Activated CD4-positive, alpha-beta T cell treated with anti-CD3 and anti-CD28 coated beads, Interleukin-2, amount 10 ng/mL, durations not matched to agents 7 days and 5 days (primary cell): Measurements from ENCODE around the gene CPNE6. TPM values are rescaled to one million over a fixed set of nuclear protein-coding genes. Genes with fewer than 3 reads are reported as not detected.
"Not testable (repeated sequence)": the region's sequence is repeated elsewhere in the genome, so short reads cannot be mapped to it uniquely, and the experiment has no call there.

Experiments used
- CTCF ChIA-PET: fragments of 350-600 bp; sonication (Branson Sonifier 250); formaldehyde crosslinking; loops from one replicate; lab custom pipeline; 2021; ENCODE audit warnings: antibody characterized with exemption; lab: Charles Lee
- POLR2A ChIA-PET: fragments of 350-600 bp; sonication (Branson Sonifier 250); formaldehyde crosslinking; loops from one replicate; lab custom pipeline; 2021; ENCODE audit warnings: antibody characterized with exemption; lab: Charles Lee
- DNase-seq: peaks from one replicate; pipeline ENCODE4 v3.0.0-alpha.2; 2020
- H3K27ac Mint-ChIP-seq: one replicate; pipeline ENCODE4 v1.8.0; 2021; ENCODE audit warnings: mild to moderate bottlenecking, moderate library complexity, mixed read lengths
- H3K27me3 Mint-ChIP-seq: one replicate; pipeline ENCODE4 v1.8.0; 2021; ENCODE audit warnings: mixed read lengths
- H3K36me3 Mint-ChIP-seq: one replicate; pipeline ENCODE4 v1.8.0; 2021; ENCODE audit warnings: low read depth, mixed read lengths
- H3K4me1 Mint-ChIP-seq: one replicate; pipeline ENCODE4 v1.8.0; 2021; ENCODE audit warnings: mixed read lengths
- H3K4me3 Mint-ChIP-seq: one replicate; pipeline ENCODE4 v1.8.0; 2021; ENCODE audit warnings: mild to moderate bottlenecking, moderate library complexity, mixed read lengths
- H3K9me3 Mint-ChIP-seq: one replicate; pipeline ENCODE4 v1.8.0; 2021; ENCODE audit warnings: mixed read lengths
- total RNA-seq, 2 experiments: library from RNA; stranded (reverse); gene quantifications; one replicate each; pipeline ENCODE4 v1.2.3, GENCODE V29; 2021

Gene CPNE6
- total RNA-seq, 2 experiments from 2014 or later: not detected

DNA sequence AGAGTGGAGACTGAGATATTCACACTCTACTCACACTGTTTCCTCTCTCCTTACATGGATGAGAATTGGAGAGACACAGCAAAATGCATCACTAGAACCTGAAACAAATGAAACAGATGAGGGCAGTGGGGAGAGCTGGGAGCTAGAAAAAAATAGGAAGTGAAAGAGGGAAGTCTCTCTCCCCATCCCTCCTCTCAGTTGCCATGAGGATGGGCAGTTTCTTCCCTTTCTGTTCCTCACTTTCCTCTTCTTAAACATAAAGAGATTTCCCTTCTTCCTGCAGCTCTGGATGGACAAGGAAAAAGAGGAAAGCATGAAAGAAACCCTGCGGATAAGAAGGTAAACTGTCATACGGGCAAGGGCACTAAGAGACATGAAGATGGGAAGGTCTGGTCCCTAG is 22.4 kb upstream of the CPNE6 start:
- DNase-seq, H3K4me3 Mint-ChIP-seq, CTCF ChIA-PET, H3K36me3 Mint-ChIP-seq, H3K27ac Mint-ChIP-seq, H3K9me3 Mint-ChIP-seq, POLR2A ChIA-PET: not testable (repeated sequence)
- Mint-ChIP-seq H3K27me3 (peaks cover 42% of the 10 kb centered on the region), H3K4me1 (peaks cover 21% of the 10 kb centered on the region)

DNA sequence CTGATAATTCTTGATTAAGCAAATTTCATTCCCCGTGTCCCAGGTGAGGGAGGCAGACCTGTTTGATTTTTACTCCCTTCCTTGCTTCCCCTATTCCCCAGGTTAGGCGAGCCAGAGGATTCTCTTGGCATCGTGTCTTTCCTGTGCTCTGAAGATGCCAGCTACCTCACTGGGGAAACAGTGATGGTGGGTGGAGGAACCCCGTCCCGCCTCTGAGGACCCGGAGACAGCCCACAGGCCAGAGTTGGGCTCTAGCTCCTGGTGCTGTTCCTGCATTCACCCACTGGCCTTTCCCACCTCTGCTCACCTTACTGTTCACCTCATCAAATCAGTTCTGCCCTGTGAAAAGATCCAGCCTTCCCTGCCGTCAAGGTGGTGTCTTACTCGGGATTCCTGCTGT is 20.6 kb upstream of the CPNE6 start:
- Mint-ChIP-seq H3K4me3 (peak overlapping the region; percentile 73), H3K27me3 (peaks cover 41% of the 10 kb centered on the region), H3K4me1 (peaks cover 21% of the 10 kb centered on the region)
- H3K9me3 Mint-ChIP-seq, H3K36me3 Mint-ChIP-seq, DNase-seq, H3K27ac Mint-ChIP-seq, POLR2A ChIA-PET: not testable (repeated sequence)
- CTCF ChIA-PET: interaction anchor here (0.8 to 1.1 kb wide), 2 partner anchors 44 to 58 kb away, joined by 3 read pairs; partner anchors contain the start of gene PCK2

DNA sequence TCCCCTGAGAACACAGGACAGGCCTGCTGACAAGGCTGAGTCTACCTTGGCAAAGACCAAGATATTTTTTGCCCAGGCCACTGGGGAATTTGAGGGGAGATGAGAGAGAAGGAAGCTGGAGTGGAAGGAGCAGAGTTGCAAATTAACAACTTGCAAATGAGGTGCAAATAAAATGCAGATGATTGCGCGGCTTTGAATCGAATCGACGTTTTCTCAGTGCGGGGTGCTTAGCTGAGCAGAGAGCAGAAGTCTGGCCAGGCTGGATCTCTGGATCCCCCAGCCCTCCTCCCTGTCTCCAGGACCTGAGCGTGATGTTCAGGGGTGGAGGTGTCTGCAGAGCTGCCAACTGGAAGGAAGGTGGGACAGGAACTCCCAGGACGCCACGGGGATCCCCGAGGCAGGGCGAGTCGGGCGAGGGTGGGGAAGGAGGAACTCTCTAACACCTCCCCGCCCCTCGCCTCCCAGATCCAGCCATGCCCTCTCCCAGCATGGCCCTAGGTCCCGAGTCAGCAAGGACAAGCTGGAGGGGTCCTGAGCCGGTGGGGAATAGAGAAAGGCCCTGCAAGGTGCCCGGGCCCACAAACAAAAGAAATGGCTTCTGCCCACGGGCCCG is 20.1 kb upstream of the CPNE6 start:
- Mint-ChIP-seq H3K4me3 (peak overlapping the region; percentile 73), H3K36me3 (no peaks in the 10 kb centered on the region), H3K27me3 (peaks cover 40% of the 10 kb centered on the region), H3K4me1 (peaks cover 21% of the 10 kb centered on the region), H3K27ac (peak overlapping the region; percentile 82), H3K9me3 (no peaks in the 10 kb centered on the region)
- no peak for DNase-seq
- ChIA-PET CTCF (interaction anchor here (0.7 to 1.9 kb wide), 8 partner anchors 10 to 110 kb away, joined by 3 to 5 read pairs (median 4); partner anchors contain the start of genes CPNE6, IRF9 and PCK2), POLR2A (interaction anchor here (0.6 kb wide), 1 partner anchor 9 kb away, joined by 3 read pairs; no protein-coding TSS in a partner anchor)

DNA sequence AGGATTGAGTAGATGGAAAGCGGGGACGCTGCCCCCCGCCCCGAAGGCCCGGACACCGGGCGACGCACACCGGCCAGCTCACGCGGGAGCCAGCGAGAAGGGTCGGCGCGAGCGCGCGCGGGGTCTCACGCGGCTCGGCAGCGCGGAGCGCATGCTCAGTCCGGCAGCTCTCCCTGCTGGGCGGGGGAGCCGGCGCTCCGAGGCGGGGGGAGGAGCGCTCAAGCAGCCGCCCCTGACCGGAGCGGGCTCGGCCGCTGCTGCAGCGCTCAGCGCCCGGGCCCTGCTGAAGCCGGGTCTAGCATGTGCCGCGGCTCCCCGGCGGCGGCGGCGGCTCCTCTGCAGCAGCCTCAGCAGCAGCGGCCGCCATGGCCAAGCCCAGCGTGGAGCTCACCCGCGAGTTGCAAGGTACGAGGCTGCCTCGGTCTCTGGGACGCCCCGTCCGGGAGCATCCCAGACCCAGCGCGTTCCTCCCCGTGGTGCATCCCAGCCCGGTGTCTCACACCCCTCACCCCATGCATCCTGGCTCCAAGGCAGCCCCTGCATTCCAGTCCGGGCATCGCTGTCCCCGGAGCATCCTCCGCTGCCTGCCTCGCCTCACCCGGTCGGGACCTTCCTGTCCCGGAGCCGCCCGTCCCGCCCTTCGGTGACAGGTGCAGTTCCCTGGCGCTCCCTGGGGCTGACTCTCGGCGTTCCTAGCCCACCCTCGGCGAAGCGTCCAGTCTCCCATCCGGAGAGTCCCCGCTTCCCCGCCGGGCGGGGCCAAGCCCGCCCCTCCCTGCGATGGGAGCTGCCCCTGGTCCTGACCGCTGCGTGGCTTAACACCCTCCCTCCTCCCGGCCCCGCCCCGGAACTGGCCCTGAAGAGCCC is 19.3 kb upstream of the CPNE6 start, which contains the start of gene CARMIL3:
CARMIL3 (plus strand) TSS at position 221 of the 867 bp plus-strand sequence; CDS start at position 366, 145 bp downstream.
- H3K4me1 Mint-ChIP-seq: peaks cover 21% of the 10 kb centered on the region
- ChIA-PET POLR2A (interaction anchor here (0.6 kb wide), 2 partner anchors 9 to 55 kb away, joined by 3 to 4 read pairs; no protein-coding TSS in a partner anchor), CTCF (interaction anchor here (0.7 to 1.9 kb wide), 9 partner anchors 10 to 109 kb away, joined by 3 to 5 read pairs (median 4); partner anchors contain the start of genes CPNE6 and IRF9)
- H3K9me3 Mint-ChIP-seq: no peaks in the 10 kb centered on the region
- H3K36me3 Mint-ChIP-seq: no peaks in the 10 kb centered on the region
- peak within 1 kb of the TSS; percentile 73 for H3K4me3 Mint-ChIP-seq
- peak within 1 kb of the TSS; percentile 82 for H3K27ac Mint-ChIP-seq
- DNase-seq: peak; percentile 63
- peaks cover 37% of the 10 kb centered on the region for H3K27me3 Mint-ChIP-seq

DNA sequence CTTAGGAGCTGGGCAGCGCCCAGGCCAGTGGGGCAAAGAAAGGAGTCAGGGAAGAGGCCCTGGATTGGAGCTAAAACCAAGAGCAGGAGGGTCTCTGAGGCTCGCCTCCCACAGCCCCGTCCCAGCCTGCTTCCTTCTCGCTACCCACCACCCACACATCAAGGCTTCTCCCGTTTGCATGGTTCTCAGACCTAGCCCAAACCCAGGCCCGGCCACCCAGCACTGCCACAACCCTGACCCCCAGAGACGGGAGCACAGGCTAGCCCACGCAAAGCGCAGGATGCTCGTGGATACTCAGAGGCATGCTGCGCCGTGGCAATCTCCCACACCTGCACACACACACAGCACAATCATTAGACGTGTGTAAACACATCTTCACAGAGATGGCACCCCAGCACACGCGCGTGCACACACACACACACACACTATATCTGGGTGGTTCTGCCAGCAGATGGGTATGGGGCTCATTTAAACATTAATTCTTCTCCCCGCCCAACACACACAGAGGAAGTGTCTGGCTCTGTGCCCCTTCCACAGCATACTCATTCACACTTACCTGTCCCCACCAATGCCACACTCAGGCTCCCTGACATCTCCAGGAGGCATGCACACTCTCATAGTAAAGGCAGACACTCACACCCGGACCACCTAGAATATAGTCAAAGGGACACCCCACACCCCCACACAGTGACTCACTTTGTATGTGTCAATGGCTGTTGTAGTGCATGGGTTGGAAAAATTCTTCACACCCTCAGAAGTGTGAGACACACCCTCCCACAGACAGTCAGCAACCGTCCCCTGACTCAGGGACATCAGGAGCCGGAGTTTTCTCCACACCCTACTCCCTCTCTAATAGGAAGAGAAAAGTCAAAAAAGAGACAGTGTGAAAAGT is 18.5 kb upstream of the CPNE6 start:
- ChIA-PET POLR2A (interaction anchor here (0.6 kb wide), 1 partner anchor 54 kb away, joined by 4 read pairs; no protein-coding TSS in a partner anchor), CTCF (interaction anchor here (1.0 to 1.9 kb wide), 5 partner anchors 18 to 85 kb away, joined by 3 to 5 read pairs (median 4); partner anchors contain the start of gene CPNE6)
- Mint-ChIP-seq H3K4me3 (peak overlapping the region; percentile 62), H3K4me1 (peaks cover 21% of the 10 kb centered on the region), H3K36me3 (no peaks in the 10 kb centered on the region), H3K27me3 (peaks cover 36% of the 10 kb centered on the region), H3K27ac (peak overlapping the region; percentile 20), H3K9me3 (no peaks in the 10 kb centered on the region)
- no peak for DNase-seq

DNA sequence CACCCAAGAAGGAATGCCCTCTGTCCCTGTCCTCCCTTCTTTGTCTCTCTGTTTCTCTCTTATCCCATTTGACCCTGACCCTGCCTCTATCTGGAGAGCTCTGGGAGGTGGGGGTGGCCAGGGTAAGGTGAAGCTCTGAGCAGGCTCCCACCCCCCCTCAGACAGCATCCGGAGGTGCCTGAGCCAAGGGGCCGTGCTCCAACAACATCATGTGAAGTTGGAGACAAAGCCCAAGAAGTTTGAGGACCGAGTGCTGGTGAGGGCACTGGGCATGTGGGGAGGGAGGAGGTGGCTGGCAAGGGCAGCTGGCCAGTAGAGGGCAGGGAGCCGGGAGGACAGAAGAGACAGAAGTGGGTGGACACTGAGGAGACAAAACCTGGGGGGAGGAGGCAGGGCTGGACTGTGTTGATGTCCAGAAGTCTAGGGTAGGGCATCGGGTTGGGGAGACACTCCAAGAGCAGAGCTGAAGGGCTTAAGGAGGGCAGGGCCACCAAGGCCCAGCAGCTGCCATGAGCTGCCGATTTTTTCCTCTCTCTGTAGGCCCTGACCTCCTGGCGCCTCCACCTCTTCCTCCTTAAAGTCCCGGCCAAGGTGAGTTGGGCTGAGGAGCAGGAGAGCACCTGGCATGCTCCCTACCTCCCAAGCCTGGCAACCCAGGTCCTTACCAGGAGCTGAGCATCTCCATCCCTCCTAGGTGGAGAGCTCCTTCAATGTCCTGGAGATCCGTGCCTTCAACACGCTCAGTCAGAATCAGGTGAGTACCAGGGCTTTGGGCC is 17.6 kb upstream of the CPNE6 start:
- Mint-ChIP-seq H3K27ac (no peak overlapping the region), H3K27me3 (peaks cover 33% of the 10 kb centered on the region), H3K4me1 (peaks cover 23% of the 10 kb centered on the region), H3K4me3 (peak overlapping the region; percentile 62), H3K9me3 (no peaks in the 10 kb centered on the region), H3K36me3 (no peaks in the 10 kb centered on the region)
- DNase-seq: no peak
- ChIA-PET POLR2A (no interaction called here), CTCF (interaction anchor here (1.1 to 1.6 kb wide), 3 partner anchors 10 to 107 kb away, joined by 3 to 5 read pairs (median 4); partner anchors contain the start of genes CPNE6 and IRF9)

DNA sequence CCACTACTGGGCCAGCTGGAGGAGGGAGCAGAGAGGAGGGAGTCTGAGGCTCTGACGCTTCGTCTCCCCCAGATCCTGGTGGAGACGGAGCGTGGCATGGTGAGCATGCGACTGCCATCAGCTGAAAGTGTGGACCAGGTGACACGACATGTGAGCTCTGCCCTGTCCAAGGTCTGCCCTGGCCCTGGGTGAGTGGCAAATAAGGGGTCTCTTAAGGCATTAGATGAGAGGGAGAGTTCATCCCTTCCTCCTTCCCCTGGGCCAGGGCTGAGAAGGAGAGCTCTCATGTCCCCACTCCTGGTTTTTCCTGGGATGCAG is 17.1 kb upstream of the CPNE6 start:
- DNase-seq: no peak
- Mint-ChIP-seq H3K27ac (no peak overlapping the region), H3K4me3 (no peak overlapping the region), H3K9me3 (no peaks in the 10 kb centered on the region), H3K36me3 (no peaks in the 10 kb centered on the region), H3K27me3 (peaks cover 31% of the 10 kb centered on the region), H3K4me1 (peaks cover 23% of the 10 kb centered on the region)
- CTCF ChIA-PET: interaction anchor here (1.1 to 1.6 kb wide), 3 partner anchors 11 to 107 kb away, joined by 3 to 5 read pairs (median 4); partner anchors contain the start of genes CPNE6 and IRF9
- POLR2A ChIA-PET: no interaction called here

DNA sequence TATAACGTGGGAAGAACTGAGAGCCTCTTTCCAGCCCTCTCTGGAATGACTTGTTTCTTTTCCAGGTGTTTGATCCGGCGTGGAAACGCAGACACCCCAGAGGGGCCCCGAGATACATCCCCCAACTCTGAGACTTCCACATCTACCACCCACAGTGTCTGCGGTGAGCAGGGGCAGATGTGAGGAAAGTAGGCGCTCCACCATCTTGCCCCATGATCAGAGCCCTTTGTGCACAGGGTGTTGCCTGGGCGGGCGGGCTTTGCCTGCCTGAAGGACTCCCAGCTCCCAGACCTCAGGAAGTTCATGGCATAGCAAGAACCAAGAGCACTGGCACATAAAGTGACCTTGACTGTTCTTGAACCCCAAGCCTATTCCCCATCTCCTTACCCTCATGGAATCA is 16.7 kb upstream of the CPNE6 start:
- Mint-ChIP-seq H3K4me1 (peaks cover 23% of the 10 kb centered on the region), H3K9me3 (no peaks in the 10 kb centered on the region), H3K27ac (no peak overlapping the region), H3K27me3 (peaks cover 31% of the 10 kb centered on the region), H3K4me3 (no peak overlapping the region), H3K36me3 (no peaks in the 10 kb centered on the region)
- CTCF ChIA-PET: interaction anchor here (1.1 to 1.6 kb wide), 3 partner anchors 11 to 106 kb away, joined by 3 to 5 read pairs (median 4); partner anchors contain the start of genes CPNE6 and IRF9
- POLR2A ChIA-PET: no interaction called here
- no peak for DNase-seq

DNA sequence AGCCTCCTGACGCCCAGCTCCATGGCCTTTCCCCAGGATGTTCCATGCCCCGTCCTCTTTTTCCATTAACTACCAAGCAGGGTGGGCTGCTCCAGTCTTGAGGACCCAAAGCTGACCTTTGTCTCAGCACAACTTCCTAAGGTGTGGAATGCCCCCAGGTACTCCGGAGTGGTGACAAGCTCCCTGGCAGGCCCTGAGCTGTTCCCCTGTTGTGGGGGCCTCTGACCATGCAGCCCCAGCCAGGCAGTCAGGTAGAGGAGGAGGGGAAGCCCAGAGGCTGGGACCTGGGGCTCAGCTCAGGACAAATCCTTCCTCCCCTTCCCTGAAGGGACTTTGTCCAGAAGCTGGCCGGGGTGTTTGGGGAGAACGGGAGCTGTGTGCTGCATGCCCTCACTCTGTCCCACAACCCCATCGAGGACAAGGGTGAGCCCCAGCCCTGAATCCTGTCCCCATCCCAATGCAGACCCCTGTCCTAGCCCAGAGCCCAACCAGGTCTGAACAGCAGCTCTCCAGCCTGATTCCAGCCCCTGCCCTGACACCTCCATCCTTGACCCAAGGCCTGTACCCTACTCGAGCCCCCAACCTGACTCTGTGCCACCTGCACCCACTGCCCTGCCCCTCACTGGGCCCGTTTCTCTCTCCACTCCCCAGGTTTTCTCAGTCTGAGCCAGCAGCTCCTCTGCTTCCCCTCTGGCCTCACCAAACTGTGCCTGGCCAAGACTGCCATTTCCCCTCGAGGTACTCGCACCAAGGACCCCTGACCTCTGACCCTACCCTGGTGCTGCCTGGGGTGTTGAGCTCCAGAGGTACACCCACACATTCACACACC is 15.2 kb upstream of the CPNE6 start:
- ChIA-PET POLR2A (interaction anchor here (0.6 kb wide), 1 partner anchor 70 kb away, joined by 3 read pairs; no protein-coding TSS in a partner anchor), CTCF (interaction anchor here (0.6 to 1.1 kb wide), 3 partner anchors 12 to 277 kb away, joined by 3 read pairs; partner anchors contain the start of gene IRF9)
- Mint-ChIP-seq H3K4me3 (no peak overlapping the region), H3K27ac (no peak overlapping the region), H3K27me3 (peaks cover 21% of the 10 kb centered on the region), H3K36me3 (no peaks in the 10 kb centered on the region), H3K9me3 (no peaks in the 10 kb centered on the region), H3K4me1 (peaks cover 21% of the 10 kb centered on the region)
- DNase-seq: no peak

DNA sequence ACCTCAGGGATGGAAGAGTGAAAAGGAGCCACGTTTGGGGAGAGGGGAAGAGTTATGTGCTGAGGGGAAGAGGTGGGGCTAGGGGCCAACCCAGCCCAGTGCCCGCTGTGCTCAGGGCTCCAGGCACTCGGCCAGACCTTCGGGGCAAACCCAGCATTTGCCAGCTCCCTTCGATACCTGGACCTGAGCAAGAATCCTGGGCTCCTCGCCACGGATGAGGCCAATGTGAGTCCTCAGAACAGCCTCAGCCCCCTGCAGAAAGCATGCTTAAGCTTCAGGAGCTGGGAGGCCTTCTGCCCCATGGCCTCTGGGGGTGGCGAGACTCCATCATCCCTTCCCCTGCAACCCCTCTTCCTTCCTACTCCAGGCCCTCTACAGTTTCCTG is 14.6 kb upstream of the CPNE6 start:
- POLR2A ChIA-PET: interaction anchor here (1.0 kb wide), 1 partner anchor 52 kb away, joined by 4 read pairs; no protein-coding TSS in a partner anchor
- no peak overlapping the region for H3K27ac Mint-ChIP-seq

More for the DNA sequence above, 14.6 kb upstream of the CPNE6 start:
- no peak overlapping the region for H3K4me3 Mint-ChIP-seq
- H3K27me3 Mint-ChIP-seq: peaks cover 19% of the 10 kb centered on the region
- H3K9me3 Mint-ChIP-seq: no peaks in the 10 kb centered on the region
- no peak for DNase-seq
- no peaks in the 10 kb centered on the region for H3K36me3 Mint-ChIP-seq
- CTCF ChIA-PET: interaction anchor here (0.8 to 1.1 kb wide), 3 partner anchors 11 to 105 kb away, joined by 3 read pairs; partner anchors contain the start of gene IRF9
- H3K4me1 Mint-ChIP-seq: peaks cover 18% of the 10 kb centered on the region
